Uterus (tissue), 2 donors: ENCODE data around the gene PPP2R3A.
"Not testable (repeated sequence)": the region's sequence is repeated elsewhere in the genome, so short reads cannot be mapped to it uniquely, and the experiment has no call there.

Experiments used
- CTCF ChIP-seq, 4 experiments: fragments of 200-600 bp in 2 of 4; fragments of 450-650 bp in 2 of 4; sonication (generic) in 2 of 4; IDR thresholded peaks; one replicate each; pipeline ENCODE4 v1.5.1; 2016 to 2019; ENCODE audit warnings: antibody characterized with exemption in 4 of 4, mild to moderate bottlenecking in 2 of 4, moderate library complexity in 1 of 4
- POLR2A ChIP-seq, 2 donors: fragments of 450-650 bp; IDR thresholded peaks; one replicate each; pipeline ENCODE4 v1.6.1; 2016; ENCODE audit warnings: antibody characterized with exemption in 2 of 2, mild to moderate bottlenecking in 1 of 2, moderate library complexity in 1 of 2

GRCh38 chr3:136144397-136144796 lies 178.9 kb downstream of the PPP2R3A start:
- not testable (repeated sequence) for TF ChIP-seq CTCF, POLR2A (IDR thresholded peaks at IDR 0.05)
